Loucy (cell line): ENCODE results near the gene ULK1.

ENCODE experiments used
- H2AFZ ChIP-seq: fragments of 200-600 bp; sonication (generic); 2 replicates; pipeline ENCODE4 v1.6.0; 2016; ENCODE audit warnings: antibody characterized with exemption, mild to moderate bottlenecking, low read length, moderate library complexity
- H3F3A ChIP-seq: fragments of 200-600 bp; 2 replicates; pipeline ENCODE4 v1.6.0; 2016; ENCODE audit warnings: antibody characterized with exemption, low read depth, mild to moderate bottlenecking
- H3K27me3 ChIP-seq: fragments of 200-600 bp; sonication (generic); 2 replicates; pipeline ENCODE4 v1.6.1; 2014; ENCODE audit warnings: low read length, mild to moderate bottlenecking; ENCODE audit not compliant: insufficient read depth, poor library complexity, severe bottlenecking
- H3K36me3 ChIP-seq: fragments of 200-600 bp; sonication (generic); 2 replicates; pipeline ENCODE4 v1.6.1; 2016; ENCODE audit warnings: low read length; ENCODE audit not compliant: insufficient read depth
- H3K4me1 ChIP-seq: fragments of 200-600 bp; sonication (generic); 2 replicates; pipeline ENCODE4 v1.5.1; 2014; ENCODE audit warnings: low read length, mild to moderate bottlenecking; ENCODE audit not compliant: insufficient read depth, poor library complexity, severe bottlenecking
- H3K4me2 ChIP-seq: fragments of 200-600 bp; sonication (generic); 2 replicates; pipeline ENCODE4 v1.6.0; 2014; ENCODE audit warnings: antibody characterized with exemption, low read length, low read depth, mild to moderate bottlenecking; ENCODE audit not compliant: poor library complexity, severe bottlenecking
- H3K4me3 ChIP-seq: fragments of 200-600 bp; sonication (generic); 2 replicates; pipeline ENCODE4 v1.5.1; 2014; ENCODE audit warnings: low read length, mild to moderate bottlenecking, mixed read lengths; ENCODE audit not compliant: poor library complexity, severe bottlenecking
- H3K79me2 ChIP-seq: fragments of 200-600 bp; sonication (generic); 2 replicates; pipeline ENCODE4 v1.6.1; 2014; ENCODE audit warnings: low read length; ENCODE audit not compliant: insufficient read depth
- H3K9ac ChIP-seq: fragments of 200-600 bp; sonication (generic); 2 replicates; pipeline ENCODE4 v1.6.0; 2014; ENCODE audit warnings: mild to moderate bottlenecking, low read depth, low read length, moderate library complexity; ENCODE audit not compliant: poor library complexity, severe bottlenecking
- H3K9me2 ChIP-seq: fragments of 200-600 bp; sonication (generic); replicated peaks from 2 replicates; pipeline ENCODE4 v1.6.1; 2016; ENCODE audit warnings: low read depth, low read length, mixed read lengths
- H3K9me3 ChIP-seq: fragments of 200-600 bp; sonication (generic); 2 replicates; pipeline ENCODE4 v1.6.1; 2014; ENCODE audit warnings: mild to moderate bottlenecking, antibody characterized with exemption, low read length, low read depth; ENCODE audit not compliant: insufficient read depth
- H4K20me1 ChIP-seq: fragments of 200-600 bp; sonication (generic); 2 replicates; pipeline ENCODE4 v1.6.0; 2014; ENCODE audit warnings: antibody characterized with exemption, low read length, mild to moderate bottlenecking; ENCODE audit not compliant: insufficient read depth, poor library complexity, severe bottlenecking
- EZH2phosphoT487 ChIP-seq: fragments of 200-600 bp; IDR thresholded peaks from 2 replicates; pipeline ENCODE4 v1.6.1; 2018; ENCODE audit warnings: antibody characterized with exemption, mild to moderate bottlenecking, moderate library complexity, borderline replicate concordance
- TF ChIP-seq, protein P1 (sequence below): fragments of 200-600 bp; sonication (generic); conservative IDR thresholded peaks from 2 replicates; pipeline ENCODE4 v1.5.1; 2014; ENCODE audit warnings: mild to moderate bottlenecking, antibody characterized with exemption, low read length

ULK1 gene

GRCh38 chr12:131941987-131942341 is 47.5 kb downstream of the ULK1 start:
- TF ChIP-seq, protein P1, sequence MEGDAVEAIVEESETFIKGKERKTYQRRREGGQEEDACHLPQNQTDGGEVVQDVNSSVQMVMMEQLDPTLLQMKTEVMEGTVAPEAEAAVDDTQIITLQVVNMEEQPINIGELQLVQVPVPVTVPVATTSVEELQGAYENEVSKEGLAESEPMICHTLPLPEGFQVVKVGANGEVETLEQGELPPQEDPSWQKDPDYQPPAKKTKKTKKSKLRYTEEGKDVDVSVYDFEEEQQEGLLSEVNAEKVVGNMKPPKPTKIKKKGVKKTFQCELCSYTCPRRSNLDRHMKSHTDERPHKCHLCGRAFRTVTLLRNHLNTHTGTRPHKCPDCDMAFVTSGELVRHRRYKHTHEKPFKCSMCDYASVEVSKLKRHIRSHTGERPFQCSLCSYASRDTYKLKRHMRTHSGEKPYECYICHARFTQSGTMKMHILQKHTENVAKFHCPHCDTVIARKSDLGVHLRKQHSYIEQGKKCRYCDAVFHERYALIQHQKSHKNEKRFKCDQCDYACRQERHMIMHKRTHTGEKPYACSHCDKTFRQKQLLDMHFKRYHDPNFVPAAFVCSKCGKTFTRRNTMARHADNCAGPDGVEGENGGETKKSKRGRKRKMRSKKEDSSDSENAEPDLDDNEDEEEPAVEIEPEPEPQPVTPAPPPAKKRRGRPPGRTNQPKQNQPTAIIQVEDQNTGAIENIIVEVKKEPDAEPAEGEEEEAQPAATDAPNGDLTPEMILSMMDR: no peak
- TF ChIP-seq EZH2phosphoT487: no peak
- peaks cover 5% of the 10 kb centered on the region; the same call in 1 of the 2 replicates for H3K36me3 ChIP-seq

DNA sequence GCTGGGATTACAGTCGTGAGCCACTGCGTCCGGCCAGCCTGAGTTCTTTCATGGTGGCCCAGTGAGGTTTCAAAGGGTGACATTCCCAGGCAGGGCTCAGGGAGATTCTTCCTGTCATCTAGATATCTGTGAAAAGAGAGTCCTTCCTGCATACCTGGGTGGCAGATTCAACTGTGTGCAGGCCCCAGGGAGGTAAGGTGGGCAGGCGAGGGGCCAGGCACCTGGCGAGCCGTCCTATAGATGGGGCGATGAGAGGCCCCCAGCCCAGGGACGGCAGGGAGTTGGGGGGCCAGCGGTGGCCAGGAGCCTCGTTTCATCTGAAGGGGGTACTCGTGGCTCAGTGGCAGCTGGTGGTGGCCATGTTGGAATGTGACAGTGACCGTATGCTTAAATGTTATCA is 48.2 kb downstream of the ULK1 start:
- Histone ChIP-seq H3K9me3 (no peaks in the 10 kb centered on the region), H3K4me2 (no peak overlapping the region), H3K9me2 (no peaks in the 10 kb centered on the region), H3F3A (0 out of 2 replicates have a peak, but pooled peaks cover under 1% of the 10 kb centered on the region), H3K27me3 (no peaks in the 10 kb centered on the region), H3K36me3 (peaks cover 5% of the 10 kb centered on the region; the same call in 1 of the 2 replicates), H3K4me1 (peaks cover 5% of the 10 kb centered on the region), H3K4me3 (no peak overlapping the region), H3K79me2 (no peaks in the 10 kb centered on the region), H3K9ac (no peak overlapping the region), H2AFZ (no peak overlapping the region), H4K20me1 (no peaks in the 10 kb centered on the region)
- TF ChIP-seq EZH2phosphoT487: no peak

More at GRCh38 chr12:131941987-131942341, 47.5 kb downstream of the ULK1 start:
- Histone ChIP-seq H3K79me2 (no peaks in the 10 kb centered on the region), H3K4me2 (no peak overlapping the region), H3K9me2 (no peaks in the 10 kb centered on the region), H3K4me3 (no peak overlapping the region), H2AFZ (no peak overlapping the region), H3K4me1 (no peaks in the 10 kb centered on the region), H3K9me3 (no peaks in the 10 kb centered on the region), H4K20me1 (no peaks in the 10 kb centered on the region), H3K9ac (no peak overlapping the region), H3K27me3 (no peaks in the 10 kb centered on the region), H3F3A (no peaks in the 10 kb centered on the region)

- H3K27me3 ChIP-seq: no peaks in the 10 kb centered on the region
- no peaks in the 10 kb centered on the region for H4K20me1 ChIP-seq
- no peaks in the 10 kb centered on the region for H3K9me2 ChIP-seq
- TF ChIP-seq, protein P1: no peak
- no peak for TF ChIP-seq EZH2phosphoT487
- no peak overlapping the region for H2AFZ ChIP-seq
- peaks cover 12% of the 10 kb centered on the region for H3K4me1 ChIP-seq
- no peak overlapping the region for H3K4me2 ChIP-seq
- H3K79me2 ChIP-seq: no peaks in the 10 kb centered on the region
- H3F3A ChIP-seq: peaks cover 7% of the 10 kb centered on the region; the same call in 1 of the 2 replicates
- H3K36me3 ChIP-seq: peaks cover 5% of the 10 kb centered on the region; the same call in 1 of the 2 replicates
- no peak overlapping the region for H3K9ac ChIP-seq
- H3K4me3 ChIP-seq: no peak overlapping the region
- no peaks in the 10 kb centered on the region for H3K9me3 ChIP-seq
Measured at GRCh38 chr12:131943389-131943788, 49.0 kb downstream of the ULK1 start.

DNA sequence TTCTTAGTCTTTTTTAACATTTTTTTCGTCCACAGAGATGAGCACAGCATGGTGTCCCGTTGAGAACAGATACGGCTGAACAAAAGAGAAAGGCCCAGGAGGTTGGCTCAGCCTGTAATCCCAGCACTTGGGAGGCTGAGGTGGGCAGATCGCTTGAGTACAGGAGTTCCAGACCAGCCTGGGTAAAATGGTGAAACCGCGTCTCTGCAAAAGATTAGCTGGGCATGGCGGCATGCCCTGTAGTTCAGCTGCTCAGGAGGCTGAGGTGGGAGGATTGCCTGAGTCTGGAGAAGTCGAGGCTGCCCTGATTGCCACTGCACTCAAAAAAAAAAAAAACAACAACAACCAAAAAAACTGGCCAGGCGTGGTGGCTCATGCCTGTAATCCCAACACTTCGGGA is 49.5 kb downstream of the ULK1 start:
- no peaks in the 10 kb centered on the region for H3K27me3 ChIP-seq
- H3K36me3 ChIP-seq: peaks cover 5% of the 10 kb centered on the region; the same call in 1 of the 2 replicates
- H2AFZ ChIP-seq: no peak overlapping the region
- no peaks in the 10 kb centered on the region for H3K79me2 ChIP-seq
- no peaks in the 10 kb centered on the region for H4K20me1 ChIP-seq
- no peaks in the 10 kb centered on the region for H3K9me2 ChIP-seq
- H3K4me1 ChIP-seq: peaks cover 16% of the 10 kb centered on the region
- H3K9me3 ChIP-seq: no peaks in the 10 kb centered on the region
- no peak overlapping the region for H3K9ac ChIP-seq
- no peak overlapping the region for H3K4me2 ChIP-seq
- peaks cover 11% of the 10 kb centered on the region; the same call in 1 of the 2 replicates for H3F3A ChIP-seq
- TF ChIP-seq, protein P1: no peak
- no peak for TF ChIP-seq EZH2phosphoT487
- no peak overlapping the region for H3K4me3 ChIP-seq
